Activated T-cell treated with anti-CD3 and anti-CD28 coated beads, Interleukin-2, amount 50 U/mL, for 4 hours (primary cell): ENCODE data around the gene EIPR1. TPM values are rescaled to one million over a fixed set of nuclear protein-coding genes. Genes with fewer than 3 reads are reported as not detected.
"Not testable (repeated sequence)": the region's sequence is repeated elsewhere in the genome, so short reads cannot be mapped to it uniquely, and the experiment has no call there.

Source experiments
- ATAC-seq, 2 donors: fragments of 200-7000 bp; cut with Tn5 transposase; one replicate each; pipeline ENCODE4 v1.10.0; 2021
- DNase-seq: peaks from one replicate; pipeline ENCODE4 v3.0.0-alpha.2; 2020
- H3K27me3 Mint-ChIP-seq: one replicate; pipeline ENCODE4 v1.8.0; 2021; ENCODE audit warnings: low read depth, mixed read lengths
- H3K36me3 Mint-ChIP-seq: one replicate; pipeline ENCODE4 v1.8.0; 2022; ENCODE audit warnings: mixed read lengths; ENCODE audit not compliant: insufficient read depth
- H3K4me1 Mint-ChIP-seq: one replicate; pipeline ENCODE4 v1.8.0; 2021; ENCODE audit warnings: low read depth, mixed read lengths
- H3K4me3 Mint-ChIP-seq: one replicate; pipeline ENCODE4 v1.8.0; 2021; ENCODE audit warnings: mild to moderate bottlenecking, moderate library complexity, mixed read lengths
- H3K9me3 Mint-ChIP-seq: one replicate; pipeline ENCODE4 v1.8.0; 2021; ENCODE audit warnings: mixed read lengths
- total RNA-seq, 3 donors: library from RNA; stranded (reverse); gene quantifications; one replicate each; pipeline ENCODE4 v1.2.1, GENCODE V29; 2021

Gene EIPR1
- total RNA-seq, 3 donors from 2014 or later, result 36.3 to 39.5 (median 37.2) TPM

DNA sequence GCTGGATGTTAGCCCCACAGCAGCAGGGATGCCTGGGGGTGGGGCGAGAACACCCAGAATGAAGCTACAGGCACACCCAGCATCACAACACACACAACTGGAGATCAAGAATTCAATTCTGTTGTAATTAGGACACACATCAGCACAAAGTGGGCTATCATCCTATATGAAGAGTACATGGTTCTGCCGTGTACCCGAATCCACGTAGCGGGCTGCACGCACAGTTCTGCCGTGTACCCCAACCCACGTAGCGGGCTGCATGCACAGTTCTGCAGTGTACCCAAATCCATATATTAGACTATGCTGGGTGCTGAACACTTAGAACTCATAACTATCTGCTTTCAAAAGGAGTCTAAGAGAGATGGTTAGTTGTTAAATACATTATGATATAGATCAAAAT lies 86.5 kb downstream of the EIPR1 start:
- H3K9me3 Mint-ChIP-seq, result no peaks in the 10 kb centered on the region
- DNase-seq, result no peak
- H3K4me3 Mint-ChIP-seq, result no peak overlapping the region
- ATAC-seq, result no peak
- peaks cover 1% of the 10 kb centered on the region for H3K36me3 Mint-ChIP-seq
- H3K27me3 Mint-ChIP-seq, result no peaks in the 10 kb centered on the region
- peaks cover 2% of the 10 kb centered on the region for H3K4me1 Mint-ChIP-seq

DNA sequence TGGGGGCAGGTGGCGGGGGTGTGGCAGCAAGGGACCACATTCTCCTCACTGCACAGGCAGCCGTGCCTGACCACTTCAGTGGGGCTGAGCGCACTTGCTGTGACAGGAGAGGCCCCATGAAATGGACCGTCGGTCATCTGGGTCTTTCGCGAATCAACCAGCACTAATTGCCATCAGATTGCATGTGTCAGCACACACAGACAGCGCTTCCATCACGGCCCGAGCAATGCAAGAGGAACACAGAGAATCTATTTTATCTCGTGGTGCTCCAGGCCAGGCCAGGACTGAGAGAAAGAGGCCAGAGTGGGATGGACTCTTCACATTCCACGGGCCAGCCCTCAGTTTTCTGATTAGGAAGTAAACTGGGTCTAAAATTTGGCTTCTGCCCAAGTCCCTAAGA lies 87.0 kb downstream of the EIPR1 start:
- H3K4me3 Mint-ChIP-seq, result no peak overlapping the region
- H3K9me3 Mint-ChIP-seq, result no peaks in the 10 kb centered on the region
- DNase-seq, result no peak
- H3K27me3 Mint-ChIP-seq, result no peaks in the 10 kb centered on the region
- ATAC-seq, result no peak
- H3K36me3 Mint-ChIP-seq, result peaks cover 1% of the 10 kb centered on the region
- H3K4me1 Mint-ChIP-seq, result peaks cover 2% of the 10 kb centered on the region

- Mint-ChIP-seq H3K9me3 (no peaks in the 10 kb centered on the region), H3K36me3 (peaks cover 1% of the 10 kb centered on the region), H3K4me1 (peaks cover 2% of the 10 kb centered on the region), H3K27me3 (no peaks in the 10 kb centered on the region), H3K4me3 (no peak overlapping the region)
- DNase-seq (no peak), ATAC-seq (no peak)
These were observed 87.6 kb downstream of the EIPR1 start for GRCh38 chr2:3289971-3290370.

- Mint-ChIP-seq H3K27me3 (no peaks in the 10 kb centered on the region), H3K36me3 (peaks cover 5% of the 10 kb centered on the region), H3K4me1 (peaks cover 4% of the 10 kb centered on the region), H3K9me3 (no peaks in the 10 kb centered on the region), H3K4me3 (no peak overlapping the region)
- no peak for ATAC-seq
- DNase-seq, result no peak
These were observed 88.1 kb downstream of the EIPR1 start for GRCh38 chr2:3289526-3289925.

DNA sequence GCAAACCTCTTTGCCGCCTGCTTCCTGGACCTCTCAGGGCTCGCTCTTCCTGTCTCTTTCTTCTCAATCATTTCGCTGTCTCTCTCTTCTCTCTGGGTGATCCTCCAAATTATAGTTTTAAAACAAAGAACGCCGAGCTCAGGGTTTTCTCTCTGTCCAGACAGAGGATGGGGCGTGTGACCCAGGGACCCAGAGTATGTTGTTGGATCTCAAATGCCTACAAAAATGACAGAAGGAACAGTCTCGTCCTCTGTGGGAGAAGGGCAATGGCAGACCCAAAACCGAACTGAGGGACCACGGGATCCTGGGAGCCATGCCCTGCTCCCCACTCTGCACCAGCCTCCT lies 88.5 kb downstream of the EIPR1 start:
- H3K36me3 Mint-ChIP-seq, result peaks cover 7% of the 10 kb centered on the region

DNA sequence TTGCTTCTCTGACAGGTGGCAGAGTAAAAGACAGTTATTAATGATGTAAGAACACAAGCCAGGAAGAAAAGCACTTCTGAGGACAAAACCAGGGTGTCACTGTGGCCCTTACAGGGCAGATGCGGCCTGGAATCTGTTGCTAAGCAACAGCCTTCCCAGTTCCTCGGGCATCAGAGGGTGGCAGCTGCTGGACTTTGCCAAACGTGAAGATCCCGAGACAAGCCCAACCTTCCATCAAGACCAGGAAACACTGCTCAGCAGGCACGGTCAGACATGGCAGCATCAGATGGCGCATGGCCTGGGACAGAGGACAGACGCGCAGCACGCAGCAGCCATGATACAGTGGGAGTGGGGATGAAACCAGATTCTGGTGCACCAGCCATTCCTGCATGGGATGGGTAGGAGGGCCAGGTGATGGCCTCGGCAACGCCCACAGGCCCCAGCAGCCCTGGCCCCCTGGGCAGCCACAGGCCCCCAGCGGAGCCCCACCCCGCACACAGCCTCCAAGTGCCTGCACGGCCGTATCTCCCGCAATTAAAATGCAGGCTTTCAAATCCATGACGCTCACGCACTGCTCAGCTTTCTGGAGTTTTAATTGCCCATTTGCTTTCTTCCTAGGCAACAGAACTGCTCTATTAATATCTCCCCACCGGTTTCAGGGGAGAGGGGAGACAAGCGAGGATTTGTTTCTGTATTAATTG lies 89.0 kb downstream of the EIPR1 start:
- no peak overlapping the region for H3K4me3 Mint-ChIP-seq
- H3K27me3 Mint-ChIP-seq, result no peaks in the 10 kb centered on the region
- no peaks in the 10 kb centered on the region for H3K9me3 Mint-ChIP-seq
- peaks cover 4% of the 10 kb centered on the region for H3K4me1 Mint-ChIP-seq
- ATAC-seq (no peak), DNase-seq (no peak)
- peaks cover 7% of the 10 kb centered on the region for H3K36me3 Mint-ChIP-seq

More for the DNA sequence above, 88.5 kb downstream of the EIPR1 start:
- Mint-ChIP-seq H3K4me1 (peaks cover 4% of the 10 kb centered on the region), H3K27me3 (no peaks in the 10 kb centered on the region), H3K9me3 (no peaks in the 10 kb centered on the region), H3K4me3 (no peak overlapping the region)
- DNase-seq (no peak), ATAC-seq (no peak)

DNA sequence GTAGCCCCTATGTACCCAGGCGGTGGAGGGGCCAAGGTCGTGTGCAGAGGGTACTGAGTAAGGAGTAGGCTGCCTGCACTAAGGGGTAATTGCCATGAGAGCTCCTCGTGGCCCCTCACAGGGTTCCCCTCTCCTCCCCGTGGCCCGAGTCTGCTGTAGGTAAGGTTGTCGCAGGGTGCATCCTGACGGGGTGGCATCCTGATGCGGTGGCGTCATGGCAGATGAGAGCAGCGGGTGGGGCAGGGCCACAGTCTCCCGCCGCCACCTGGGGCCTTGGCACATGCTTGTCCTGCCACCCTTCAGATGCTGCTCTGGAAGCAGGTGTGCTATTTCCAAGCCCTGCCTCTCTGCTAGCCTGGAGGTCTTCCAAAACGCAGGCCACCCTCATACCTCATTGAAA lies 89.7 kb downstream of the EIPR1 start:
- DNase-seq (no peak), ATAC-seq (no peak)
- H3K9me3 Mint-ChIP-seq, result no peaks in the 10 kb centered on the region
- H3K36me3 Mint-ChIP-seq, result peaks cover 7% of the 10 kb centered on the region
- no peaks in the 10 kb centered on the region for H3K27me3 Mint-ChIP-seq
- no peak overlapping the region for H3K4me3 Mint-ChIP-seq
- H3K4me1 Mint-ChIP-seq, result peaks cover 5% of the 10 kb centered on the region

- H3K9me3 Mint-ChIP-seq, H3K36me3 Mint-ChIP-seq, H3K4me1 Mint-ChIP-seq, H3K27me3 Mint-ChIP-seq, DNase-seq, H3K4me3 Mint-ChIP-seq, ATAC-seq: not testable (repeated sequence)
These were observed 91.0 kb downstream of the EIPR1 start for GRCh38 chr2:3286646-3287036.

- Mint-ChIP-seq H3K9me3 (no peaks in the 10 kb centered on the region), H3K4me1 (peaks cover 6% of the 10 kb centered on the region), H3K36me3 (peaks cover 7% of the 10 kb centered on the region), H3K27me3 (no peaks in the 10 kb centered on the region), H3K4me3 (no peak overlapping the region)
- no peak for ATAC-seq
- DNase-seq, result no peak
These were observed 91.5 kb downstream of the EIPR1 start for GRCh38 chr2:3285901-3286645.

DNA sequence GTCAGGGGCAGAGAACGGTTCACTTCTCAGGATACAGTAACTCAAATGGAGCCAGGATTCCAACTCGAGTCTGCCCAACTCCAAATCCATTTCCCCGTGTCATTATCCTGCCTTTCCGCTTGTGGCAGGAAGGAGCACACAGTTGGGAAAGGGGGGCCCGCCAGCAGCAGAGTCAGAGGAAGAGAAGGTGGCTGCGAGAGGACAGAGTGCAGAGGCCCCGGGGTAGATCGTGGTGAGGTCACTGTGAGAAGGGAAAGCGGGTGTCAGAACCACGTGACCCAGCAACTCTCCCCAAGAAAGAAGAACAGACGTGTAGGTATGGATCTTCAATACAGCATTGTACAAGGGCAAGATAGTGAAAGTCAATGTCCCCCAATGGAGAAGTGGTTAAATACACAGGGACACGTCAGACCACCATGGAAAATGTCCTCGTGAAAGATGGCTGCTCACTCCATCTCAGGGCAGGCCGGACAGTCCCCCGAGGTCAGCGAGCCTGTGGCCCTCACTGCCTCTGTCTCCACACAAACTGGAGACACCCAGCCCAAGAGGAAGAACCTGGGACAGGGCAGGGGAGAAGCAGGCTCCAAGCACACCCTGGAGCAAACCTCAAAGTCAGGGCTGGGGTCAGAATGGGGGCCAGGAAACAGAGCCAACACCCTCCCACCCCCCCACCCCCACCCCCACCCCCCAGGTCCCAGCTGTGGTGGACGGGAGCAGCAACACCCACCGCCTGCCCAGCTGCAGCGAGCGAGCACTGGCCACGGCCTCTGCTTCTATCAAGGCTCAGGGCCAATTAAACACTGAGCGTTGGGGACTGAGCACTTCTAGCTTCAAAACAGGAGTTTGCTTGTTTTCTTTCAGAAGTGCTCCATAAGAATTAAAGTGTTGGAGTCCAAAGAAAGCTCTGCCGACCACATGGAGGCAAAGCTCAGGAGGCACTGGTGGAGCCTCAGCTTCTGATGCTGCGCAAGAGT lies 92.7 kb downstream of the EIPR1 start:
- Mint-ChIP-seq H3K27me3 (no peaks in the 10 kb centered on the region), H3K9me3 (no peaks in the 10 kb centered on the region), H3K36me3 (peaks cover 8% of the 10 kb centered on the region), H3K4me1 (peaks cover 6% of the 10 kb centered on the region), H3K4me3 (no peak overlapping the region)
- DNase-seq, result no peak
- ATAC-seq, result no peak

DNA sequence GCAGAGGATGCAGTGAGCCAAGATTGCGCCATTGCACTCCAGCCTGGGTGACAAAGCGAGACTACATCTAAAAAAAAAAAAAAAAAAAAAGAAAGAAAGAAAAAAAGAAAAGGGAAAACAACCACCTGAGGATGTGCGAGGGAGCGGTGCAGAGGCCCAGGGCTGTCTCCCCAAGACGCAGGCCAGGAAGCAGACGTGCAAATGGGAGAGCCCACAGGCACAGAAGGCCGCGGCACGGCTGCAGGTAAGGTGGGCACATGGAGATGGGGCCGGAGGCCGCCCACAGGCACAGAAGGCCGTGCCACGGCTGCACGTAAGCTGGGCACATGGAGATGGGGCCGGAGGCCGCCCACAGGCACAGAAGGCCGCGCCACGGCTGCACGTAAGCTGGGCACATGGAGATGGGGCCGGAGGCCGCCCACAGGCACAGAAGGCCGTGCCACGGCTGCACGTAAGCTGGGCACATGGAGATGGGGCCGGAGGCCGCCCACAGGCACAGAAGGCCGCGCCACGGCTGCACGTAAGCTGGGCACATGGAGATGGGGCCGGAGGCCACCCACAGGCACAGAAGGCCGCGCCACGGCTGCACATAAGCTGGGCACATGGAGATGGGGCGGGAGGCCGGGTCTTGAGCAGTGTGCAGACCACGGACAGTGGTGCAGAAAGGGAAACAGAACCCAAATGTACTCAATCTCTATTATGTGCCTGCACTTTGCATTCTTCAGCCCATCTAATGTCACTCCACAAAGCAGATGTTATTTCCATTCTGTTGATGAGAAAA lies 93.6 kb downstream of the EIPR1 start:
- H3K27me3 Mint-ChIP-seq, DNase-seq, H3K4me3 Mint-ChIP-seq, H3K4me1 Mint-ChIP-seq, ATAC-seq, H3K9me3 Mint-ChIP-seq: not testable (repeated sequence)
- H3K36me3 Mint-ChIP-seq, result peaks cover 16% of the 10 kb centered on the region

GRCh38 chr2:3283206-3283605 lies 94.4 kb downstream of the EIPR1 start:
- H3K36me3 Mint-ChIP-seq, result peaks cover 22% of the 10 kb centered on the region
- ATAC-seq (no peak), DNase-seq (no peak)
- H3K4me3 Mint-ChIP-seq, result no peak overlapping the region
- H3K27me3 Mint-ChIP-seq, result no peaks in the 10 kb centered on the region
- no peaks in the 10 kb centered on the region for H3K9me3 Mint-ChIP-seq
- H3K4me1 Mint-ChIP-seq, result peaks cover 11% of the 10 kb centered on the region

GRCh38 chr2:3282056-3282998 lies 95.3 kb downstream of the EIPR1 start:
- no peak overlapping the region for H3K4me3 Mint-ChIP-seq
- ATAC-seq (no peak), DNase-seq (no peak)
- no peaks in the 10 kb centered on the region for H3K27me3 Mint-ChIP-seq
- peaks cover 22% of the 10 kb centered on the region for H3K36me3 Mint-ChIP-seq
- H3K4me1 Mint-ChIP-seq, result peaks cover 11% of the 10 kb centered on the region
- H3K9me3 Mint-ChIP-seq, result no peaks in the 10 kb centered on the region
